Effector memory CD4-positive, alpha-beta T cell (primary cell): Measurements from ENCODE around the gene RBL1.
A peak's percentile ranks its signal among the peaks of the same experiment; 100 is the strongest.

Experiments
- DNase-seq, 3 donors: peaks; one replicate each; pipeline ENCODE4 v3.0.0-alpha.2; 2020
- H3K27ac ChIP-seq: 2 replicates; pipeline ENCODE4 v1.7.0; 2013; ENCODE audit warnings: mild to moderate bottlenecking, low read length, moderate library complexity; ENCODE audit not compliant: insufficient read depth, poor library complexity, severe bottlenecking
- H3K27me3 ChIP-seq: replicated peaks from 2 replicates; pipeline ENCODE4 v1.7.0; 2013; ENCODE audit warnings: mild to moderate bottlenecking, low read length; ENCODE audit not compliant: insufficient read depth, control insufficient read depth, poor library complexity, severe bottlenecking
- H3K36me3 ChIP-seq: 2 replicates; pipeline ENCODE4 v1.7.0; 2013; ENCODE audit warnings: mild to moderate bottlenecking, low read length, moderate library complexity; ENCODE audit not compliant: control insufficient read depth, insufficient read depth
- H3K4me1 ChIP-seq: 2 replicates; pipeline ENCODE4 v1.7.0; 2013; ENCODE audit warnings: low read length, mild to moderate bottlenecking; ENCODE audit not compliant: control insufficient read depth, insufficient read depth, poor library complexity, severe bottlenecking
- H3K4me3 ChIP-seq: 2 replicates; pipeline ENCODE4 v1.7.0; 2013; ENCODE audit warnings: low read length, low read depth, mild to moderate bottlenecking; ENCODE audit not compliant: insufficient read depth, poor library complexity, severe bottlenecking
- H3K9me3 ChIP-seq: 2 replicates; pipeline ENCODE4 v1.7.0; 2013; ENCODE audit warnings: mild to moderate bottlenecking, low read length, moderate library complexity; ENCODE audit not compliant: control insufficient read depth

RBL1 gene

DNA sequence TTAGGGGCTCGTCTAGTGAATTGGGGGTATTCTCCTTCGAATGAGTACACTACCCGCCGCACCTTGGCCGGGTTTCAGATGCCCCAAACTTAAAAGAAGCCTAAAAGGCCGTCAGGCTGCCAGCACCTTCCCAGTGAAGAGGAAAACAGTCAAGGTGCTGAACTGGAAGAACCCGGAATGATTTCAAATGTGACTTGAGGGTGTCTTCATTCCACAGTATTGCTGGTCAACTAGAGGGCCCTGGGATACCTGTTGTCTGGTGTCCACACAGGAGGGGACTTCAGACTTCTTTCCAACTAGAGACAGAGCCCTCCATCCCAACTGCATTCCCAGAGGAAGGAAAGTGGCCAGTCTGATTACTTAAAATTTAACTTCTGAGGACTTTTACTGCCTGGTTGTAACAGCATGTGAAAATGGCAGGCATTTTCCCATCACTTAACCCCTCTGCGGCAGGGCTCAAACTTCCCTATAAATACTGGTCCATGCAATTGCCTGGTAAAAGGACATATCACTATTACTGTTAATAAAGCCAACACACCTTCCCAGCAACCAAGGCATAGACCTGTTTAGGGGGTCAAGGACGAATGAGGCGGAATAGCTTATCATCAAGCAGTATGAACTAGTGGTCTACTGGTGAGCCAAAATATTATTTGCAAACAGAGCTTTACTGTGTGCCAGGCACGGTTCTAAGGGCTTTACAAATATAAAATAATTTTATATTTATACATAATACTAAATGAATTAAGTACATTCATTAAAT lies 143.6 kb downstream of the RBL1 start:
- Histone ChIP-seq H3K4me3 (peak overlapping the region; percentile 97), H3K27me3 (no peaks in the 10 kb centered on the region), H3K4me1 (peaks cover 34% of the 10 kb centered on the region), H3K27ac (peak overlapping the region; percentile 95), H3K9me3 (no peaks in the 10 kb centered on the region), H3K36me3 (peaks cover 5% of the 10 kb centered on the region)
- DNase-seq, result no peak

DNA sequence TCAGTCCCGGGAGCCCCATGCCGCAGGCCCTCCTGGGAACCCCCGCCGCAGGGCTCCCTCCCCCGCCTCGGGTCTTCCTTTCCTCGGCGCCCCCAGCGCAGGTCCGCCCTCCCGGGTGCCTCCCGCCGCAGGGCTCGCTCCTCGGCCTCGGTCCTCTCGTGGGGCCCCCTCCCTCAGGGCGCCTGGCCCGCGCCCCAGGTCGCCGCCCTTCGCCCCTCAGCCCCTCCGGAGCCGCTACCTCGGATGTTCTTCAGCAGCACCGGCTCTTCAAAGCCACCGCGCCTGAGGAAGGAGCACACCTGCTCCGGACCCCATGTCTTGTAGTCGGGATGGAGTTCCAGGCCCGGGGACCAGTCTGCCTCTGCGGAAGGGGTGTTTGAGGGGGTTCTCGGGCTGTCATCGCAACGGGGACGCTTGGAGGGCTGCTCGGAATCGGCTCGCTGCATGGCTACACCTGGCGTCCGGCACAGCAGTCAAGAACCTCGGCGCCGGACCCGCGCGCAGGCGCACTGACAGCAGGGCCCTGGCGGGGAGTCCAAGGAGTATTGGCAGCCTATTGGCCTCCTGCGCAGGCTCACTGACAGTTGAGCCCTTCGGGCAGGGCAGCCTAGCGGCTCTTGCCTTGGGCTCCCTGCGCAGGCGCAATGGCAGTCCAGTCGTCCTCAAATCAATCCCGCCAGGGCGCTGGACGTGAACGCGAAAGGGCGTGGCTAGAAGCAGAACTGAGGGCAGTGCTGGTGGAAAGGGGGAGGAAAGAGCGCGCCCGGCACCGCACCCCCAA lies 144.4 kb downstream of the RBL1 start, which contains the start of gene SAMHD1:
TSS of gene SAMHD1 (minus strand) at position 511 of the 781 bp plus-strand sequence. CDS start at position 446, 65 bp downstream.
- peak; percentile 78 to 90 (median 79) for DNase-seq
- peaks cover 35% of the 10 kb centered on the region for H3K4me1 ChIP-seq
- peak within 1 kb of the TSS; percentile 97 for H3K4me3 ChIP-seq
- H3K27ac ChIP-seq, result peak within 1 kb of the TSS; percentile 95
- no peaks in the 10 kb centered on the region for H3K27me3 ChIP-seq
- H3K36me3 ChIP-seq, result peaks cover 5% of the 10 kb centered on the region
- H3K9me3 ChIP-seq, result no peaks in the 10 kb centered on the region

DNA sequence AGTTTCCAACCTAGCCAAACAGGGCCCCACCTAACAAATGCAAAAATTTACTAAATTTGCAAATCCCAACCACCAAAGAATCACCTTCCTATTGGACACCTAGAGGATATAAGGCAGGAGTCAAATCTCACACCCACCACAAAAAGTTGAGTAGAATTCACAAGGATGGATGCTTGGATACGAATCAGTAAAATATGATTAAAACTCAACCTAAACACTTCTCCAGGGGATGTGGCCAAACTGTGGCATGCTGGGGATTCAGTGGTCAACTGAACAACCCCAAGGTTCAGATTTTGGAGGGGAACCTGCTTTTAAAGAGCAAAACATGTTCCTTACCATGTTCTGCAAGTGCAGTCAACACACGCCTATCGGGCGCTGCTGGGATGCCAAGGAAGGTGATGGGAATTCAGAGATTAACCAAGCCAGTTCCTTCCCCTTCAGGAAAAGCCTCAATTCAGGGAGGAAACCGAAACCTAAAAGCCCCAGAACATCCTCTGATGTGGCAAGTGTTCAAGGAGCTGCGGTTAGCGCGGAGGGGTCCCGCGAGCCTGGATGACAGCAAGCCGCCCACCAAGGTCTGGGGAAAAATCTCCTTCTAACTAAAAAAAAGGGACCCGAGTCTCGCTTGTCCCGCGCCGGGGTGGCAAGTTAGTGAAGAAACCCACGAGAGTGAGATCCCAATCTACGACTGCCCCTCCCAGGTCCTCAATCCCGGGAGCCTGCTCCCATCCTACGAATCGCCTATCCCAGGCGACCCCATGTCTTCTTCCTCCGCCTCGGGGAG lies 145.2 kb downstream of the RBL1 start:
- Histone ChIP-seq H3K36me3 (peaks cover 6% of the 10 kb centered on the region), H3K4me3 (peak overlapping the region; percentile 97), H3K27ac (peak overlapping the region; percentile 95), H3K4me1 (peaks cover 33% of the 10 kb centered on the region), H3K9me3 (no peaks in the 10 kb centered on the region), H3K27me3 (no peaks in the 10 kb centered on the region)
- peak; percentile 37 to 52 (median 42) for DNase-seq
